DOHH2 (cell line): ENCODE measurements around the gene CEL.

ENCODE experiments used
- EZH2phosphoT487 ChIP-seq: fragments of 200-600 bp; sonication (generic); IDR thresholded peaks from 2 replicates; pipeline ENCODE4 v1.6.1; 2017; ENCODE audit warnings: borderline replicate concordance, mild to moderate bottlenecking, antibody characterized with exemption, low read length, moderate library complexity, mixed read lengths
- TF ChIP-seq, protein P1 (sequence below): fragments of 200-600 bp; sonication (generic); IDR thresholded peaks from one replicate; pipeline ENCODE4 v1.5.1; 2014; ENCODE audit warnings: antibody characterized with exemption, mild to moderate bottlenecking, low read depth, low read length; ENCODE audit not compliant: poor library complexity, severe bottlenecking

DNA sequence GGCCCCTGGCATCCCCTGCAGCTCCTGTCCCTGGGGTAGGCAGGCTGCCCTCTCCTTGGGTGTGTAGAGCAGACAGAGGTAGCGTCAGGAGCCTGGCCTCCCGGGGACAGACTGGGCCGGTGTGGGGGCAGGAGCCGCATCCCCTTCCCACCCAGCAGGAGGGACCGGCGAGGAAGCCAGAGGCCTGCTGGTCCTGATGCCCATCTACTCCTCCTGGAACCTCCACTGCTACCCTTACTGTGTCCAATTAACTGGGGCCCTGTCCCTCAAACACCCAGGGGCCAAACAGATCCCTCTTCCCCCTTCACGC, 43.6 kb downstream of the CEL start:
- TF ChIP-seq, protein P1, sequence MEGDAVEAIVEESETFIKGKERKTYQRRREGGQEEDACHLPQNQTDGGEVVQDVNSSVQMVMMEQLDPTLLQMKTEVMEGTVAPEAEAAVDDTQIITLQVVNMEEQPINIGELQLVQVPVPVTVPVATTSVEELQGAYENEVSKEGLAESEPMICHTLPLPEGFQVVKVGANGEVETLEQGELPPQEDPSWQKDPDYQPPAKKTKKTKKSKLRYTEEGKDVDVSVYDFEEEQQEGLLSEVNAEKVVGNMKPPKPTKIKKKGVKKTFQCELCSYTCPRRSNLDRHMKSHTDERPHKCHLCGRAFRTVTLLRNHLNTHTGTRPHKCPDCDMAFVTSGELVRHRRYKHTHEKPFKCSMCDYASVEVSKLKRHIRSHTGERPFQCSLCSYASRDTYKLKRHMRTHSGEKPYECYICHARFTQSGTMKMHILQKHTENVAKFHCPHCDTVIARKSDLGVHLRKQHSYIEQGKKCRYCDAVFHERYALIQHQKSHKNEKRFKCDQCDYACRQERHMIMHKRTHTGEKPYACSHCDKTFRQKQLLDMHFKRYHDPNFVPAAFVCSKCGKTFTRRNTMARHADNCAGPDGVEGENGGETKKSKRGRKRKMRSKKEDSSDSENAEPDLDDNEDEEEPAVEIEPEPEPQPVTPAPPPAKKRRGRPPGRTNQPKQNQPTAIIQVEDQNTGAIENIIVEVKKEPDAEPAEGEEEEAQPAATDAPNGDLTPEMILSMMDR: no peak
- no peak for TF ChIP-seq EZH2phosphoT487
